Stimulated activated naive CD8-positive, alpha-beta T cell treated with anti-CD3 and anti-CD28 coated beads, Interleukin-15, amount 100 ng/mL, for 72 hours (primary cell): ENCODE results near the gene RTL1.

ENCODE experiments used
- ATAC-seq: fragments of 150-1000 bp; cut with Tn5 transposase; 2 replicates; pipeline ENCODE4 v1.10.0; 2021; ENCODE audit warnings: mild to moderate bottlenecking, moderate library complexity
- DNase-seq, 2 donors: peaks; one replicate each; pipeline ENCODE4 v3.0.0; 2021 to 2022
- H3K27ac Mint-ChIP-seq, 2 donors: one replicate each; pipeline ENCODE4 v1.8.0; 2022; ENCODE audit warnings: mild to moderate bottlenecking in 2 of 2, mixed read lengths in 2 of 2, moderate library complexity in 2 of 2
- H3K27me3 Mint-ChIP-seq: one replicate; pipeline ENCODE4 v1.8.0; 2022; ENCODE audit warnings: mixed read lengths
- H3K4me1 Mint-ChIP-seq: one replicate; pipeline ENCODE4 v1.8.0; 2022; ENCODE audit warnings: mild to moderate bottlenecking, mixed read lengths
- H3K4me3 Mint-ChIP-seq, 2 donors: one replicate each; pipeline ENCODE4 v1.8.0; 2022; ENCODE audit warnings: mild to moderate bottlenecking in 2 of 2, mixed read lengths in 2 of 2, moderate library complexity in 1 of 2
- H3K9me3 Mint-ChIP-seq, 2 donors: one replicate each; pipeline ENCODE4 v1.8.0; 2022; ENCODE audit warnings: mixed read lengths in 2 of 2

Gene RTL1

DNA sequence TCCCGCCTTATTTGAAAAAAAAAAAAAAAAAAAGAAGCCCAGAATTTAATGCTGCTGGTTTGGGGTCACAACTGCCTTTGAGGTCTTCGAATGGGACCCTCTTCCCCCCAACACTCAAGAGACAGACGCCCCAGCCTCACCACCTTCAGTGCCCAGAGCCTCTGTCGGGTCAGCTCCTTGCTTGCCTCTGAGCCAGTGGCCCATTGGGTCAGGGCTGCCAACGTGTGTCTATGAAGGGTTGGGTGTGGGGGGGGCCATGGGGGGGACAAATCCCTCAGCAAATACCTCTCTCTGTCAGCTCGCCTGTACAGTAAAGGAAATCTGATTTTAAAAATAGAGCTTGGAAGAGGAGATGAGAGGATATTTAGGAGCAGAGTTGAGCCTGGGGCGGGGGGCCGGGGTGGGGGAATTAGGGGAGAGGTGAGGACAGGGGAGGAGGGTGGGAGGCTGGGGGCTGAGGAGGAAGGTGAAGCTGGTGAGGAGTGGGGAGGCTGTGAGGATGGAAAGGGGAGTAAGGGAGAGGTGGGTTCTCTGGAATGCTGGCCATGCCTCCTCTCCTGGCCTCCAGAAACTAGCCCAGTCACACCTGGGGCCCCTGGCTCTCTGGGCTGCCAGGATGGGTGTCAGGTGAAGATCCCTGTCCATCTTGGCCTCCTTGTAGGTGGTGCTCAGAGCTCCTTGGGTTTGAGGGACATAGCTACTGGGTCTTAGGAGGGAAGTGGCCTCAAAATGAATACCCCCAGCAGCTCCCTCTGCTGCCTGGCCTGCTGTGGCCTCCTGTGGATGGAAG is 13.3 kb downstream of the RTL1 start:
- Mint-ChIP-seq H3K27me3 (peaks cover 16% of the 10 kb centered on the region), H3K4me1 (no peaks in the 10 kb centered on the region), H3K9me3 (no peaks in the 10 kb centered on the region), H3K27ac (no peak overlapping the region), H3K4me3 (no peak overlapping the region)
- DNase-seq (no peak), ATAC-seq (no peak)

- no peak for DNase-seq
- Mint-ChIP-seq H3K27ac (no peak overlapping the region), H3K9me3 (no peaks in the 10 kb centered on the region), H3K27me3 (peaks cover 19% of the 10 kb centered on the region), H3K4me1 (no peaks in the 10 kb centered on the region), H3K4me3 (no peak overlapping the region)
- no peak for ATAC-seq
Measured at GRCh38 chr14:100889641-100890040, 13.9 kb downstream of the RTL1 start.

DNA sequence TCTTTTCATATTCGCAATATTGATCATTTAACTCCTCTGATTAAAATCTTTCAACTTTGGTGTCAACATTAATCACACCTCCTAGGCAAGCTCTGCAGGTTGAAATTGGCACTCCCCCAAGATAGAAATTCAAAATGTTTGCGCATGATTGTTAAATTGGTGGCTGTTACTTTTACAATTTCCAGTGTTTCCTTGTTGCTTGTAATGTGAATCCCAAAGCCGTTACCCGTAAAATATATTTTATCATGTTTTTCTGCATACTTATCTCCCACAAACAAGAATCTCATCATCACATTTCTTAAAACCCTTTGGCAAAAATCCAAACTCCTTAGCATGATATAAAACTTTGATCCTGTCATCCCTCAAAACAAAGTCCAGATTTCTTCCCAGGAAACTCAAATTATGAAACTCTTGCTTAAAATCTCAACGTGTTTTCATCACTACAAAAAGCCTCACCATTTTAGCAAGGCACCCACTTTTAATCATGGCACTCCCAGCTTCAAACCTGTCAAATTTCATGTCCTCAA is 14.7 kb downstream of the RTL1 start:
- H3K9me3 Mint-ChIP-seq: peaks cover 0 to 7% of the 10 kb centered on the region in 2 donors
- ATAC-seq (no peak), DNase-seq (no peak)
- peaks cover 24% of the 10 kb centered on the region for H3K27me3 Mint-ChIP-seq
- no peak overlapping the region for H3K4me3 Mint-ChIP-seq
- no peaks in the 10 kb centered on the region for H3K4me1 Mint-ChIP-seq
- no peak overlapping the region for H3K27ac Mint-ChIP-seq

GRCh38 chr14:100887728-100888335 is 15.7 kb downstream of the RTL1 start:
- DNase-seq (no peak), ATAC-seq (no peak)
- Mint-ChIP-seq H3K4me1 (no peaks in the 10 kb centered on the region), H3K9me3 (peaks cover 0 to 9% of the 10 kb centered on the region in 2 donors), H3K4me3 (no peak overlapping the region), H3K27ac (no peak overlapping the region), H3K27me3 (peaks cover 24% of the 10 kb centered on the region)

DNA sequence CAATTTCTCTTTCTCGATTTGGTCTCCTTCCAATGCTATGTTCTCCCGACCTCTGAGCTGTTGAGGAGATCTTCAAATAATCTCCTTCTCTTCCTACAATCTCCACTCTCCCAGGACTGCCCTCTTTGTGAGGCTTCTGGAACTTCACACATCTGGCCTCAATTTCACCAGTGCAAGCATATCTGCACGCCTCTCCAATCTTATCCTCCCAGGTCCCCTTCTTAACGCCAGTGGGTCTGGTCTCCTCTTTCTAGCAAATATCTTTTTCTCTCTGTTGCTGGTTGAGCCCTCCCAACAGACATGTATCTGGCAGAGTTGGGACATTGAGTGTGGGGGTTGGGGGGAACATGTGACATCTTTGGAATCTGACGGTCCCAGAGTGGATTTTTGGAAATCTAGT is 17.9 kb downstream of the RTL1 start:
- ATAC-seq (no peak), DNase-seq (no peak)
- no peaks in the 10 kb centered on the region for H3K4me1 Mint-ChIP-seq
- H3K27me3 Mint-ChIP-seq: peaks cover 19% of the 10 kb centered on the region
- H3K27ac Mint-ChIP-seq: no peak overlapping the region
- H3K4me3 Mint-ChIP-seq: no peak overlapping the region
- peaks cover 0 to 22% of the 10 kb centered on the region in 2 donors for H3K9me3 Mint-ChIP-seq

GRCh38 chr14:100885196-100885595 is 18.3 kb downstream of the RTL1 start:
- no peak overlapping the region for H3K4me3 Mint-ChIP-seq
- no peak overlapping the region for H3K27ac Mint-ChIP-seq
- peaks cover 0 to 22% of the 10 kb centered on the region in 2 donors for H3K9me3 Mint-ChIP-seq
- DNase-seq (no peak), ATAC-seq (no peak)
- no peaks in the 10 kb centered on the region for H3K4me1 Mint-ChIP-seq
- peaks cover 19% of the 10 kb centered on the region for H3K27me3 Mint-ChIP-seq

DNA sequence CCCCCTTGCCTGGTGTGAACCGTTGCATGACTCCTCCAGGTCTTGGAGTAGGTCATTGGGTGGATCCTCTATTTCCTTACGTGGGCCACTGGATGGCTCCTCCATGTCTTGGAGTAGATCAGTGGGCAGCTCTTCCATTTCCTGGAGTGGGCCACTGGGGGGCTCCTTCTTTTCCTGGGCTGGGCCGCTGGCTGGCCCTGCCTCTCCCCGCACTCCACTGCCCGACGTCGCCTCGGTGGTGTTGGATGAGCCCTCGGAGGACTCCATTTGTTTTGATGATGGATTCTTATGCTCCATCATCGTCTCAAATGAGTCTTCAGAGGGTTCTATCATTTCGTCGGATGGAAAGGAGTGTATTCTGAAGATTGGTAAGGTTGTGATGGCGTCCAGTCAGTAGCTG is 19.1 kb downstream of the RTL1 start:
- no peak for DNase-seq
- peaks cover 16% of the 10 kb centered on the region for H3K27me3 Mint-ChIP-seq
- ATAC-seq: no peak
- H3K4me3 Mint-ChIP-seq: no peak overlapping the region
- H3K4me1 Mint-ChIP-seq: no peaks in the 10 kb centered on the region
- H3K27ac Mint-ChIP-seq: peak overlapping the region in 1 of 2 donors; percentile 84
- H3K9me3 Mint-ChIP-seq: peaks cover 0 to 22% of the 10 kb centered on the region in 2 donors

DNA sequence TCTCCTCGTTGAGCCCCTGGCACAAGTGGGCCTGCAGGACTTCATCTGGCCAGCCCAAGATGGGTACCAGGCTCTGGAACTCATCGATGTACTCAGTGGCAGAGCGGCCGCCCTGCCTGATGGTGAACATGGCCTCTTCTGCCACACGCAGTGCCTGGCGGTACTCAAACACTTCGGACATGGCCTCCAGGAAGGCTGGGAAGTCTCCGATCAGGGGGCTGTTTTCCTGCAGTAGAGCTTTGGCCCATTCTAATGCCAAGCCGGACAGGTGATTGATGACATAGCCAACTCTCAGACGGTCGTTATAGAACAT is 19.8 kb downstream of the RTL1 start:
- H3K27me3 Mint-ChIP-seq: peaks cover 10% of the 10 kb centered on the region
- H3K9me3 Mint-ChIP-seq: peaks cover 0 to 22% of the 10 kb centered on the region in 2 donors
- no peak for DNase-seq
- ATAC-seq: no peak
- no peak overlapping the region for H3K4me3 Mint-ChIP-seq
- H3K4me1 Mint-ChIP-seq: no peaks in the 10 kb centered on the region
- no peak overlapping the region for H3K27ac Mint-ChIP-seq

- ATAC-seq (no peak), DNase-seq (no peak)
- no peaks in the 10 kb centered on the region for H3K4me1 Mint-ChIP-seq
- H3K27me3 Mint-ChIP-seq: peaks cover 15% of the 10 kb centered on the region
- H3K9me3 Mint-ChIP-seq: peaks cover 0 to 22% of the 10 kb centered on the region in 2 donors
- no peak overlapping the region for H3K27ac Mint-ChIP-seq
- no peak overlapping the region for H3K4me3 Mint-ChIP-seq
Measured at GRCh38 chr14:100882991-100883788, 20.3 kb downstream of the RTL1 start.

DNA sequence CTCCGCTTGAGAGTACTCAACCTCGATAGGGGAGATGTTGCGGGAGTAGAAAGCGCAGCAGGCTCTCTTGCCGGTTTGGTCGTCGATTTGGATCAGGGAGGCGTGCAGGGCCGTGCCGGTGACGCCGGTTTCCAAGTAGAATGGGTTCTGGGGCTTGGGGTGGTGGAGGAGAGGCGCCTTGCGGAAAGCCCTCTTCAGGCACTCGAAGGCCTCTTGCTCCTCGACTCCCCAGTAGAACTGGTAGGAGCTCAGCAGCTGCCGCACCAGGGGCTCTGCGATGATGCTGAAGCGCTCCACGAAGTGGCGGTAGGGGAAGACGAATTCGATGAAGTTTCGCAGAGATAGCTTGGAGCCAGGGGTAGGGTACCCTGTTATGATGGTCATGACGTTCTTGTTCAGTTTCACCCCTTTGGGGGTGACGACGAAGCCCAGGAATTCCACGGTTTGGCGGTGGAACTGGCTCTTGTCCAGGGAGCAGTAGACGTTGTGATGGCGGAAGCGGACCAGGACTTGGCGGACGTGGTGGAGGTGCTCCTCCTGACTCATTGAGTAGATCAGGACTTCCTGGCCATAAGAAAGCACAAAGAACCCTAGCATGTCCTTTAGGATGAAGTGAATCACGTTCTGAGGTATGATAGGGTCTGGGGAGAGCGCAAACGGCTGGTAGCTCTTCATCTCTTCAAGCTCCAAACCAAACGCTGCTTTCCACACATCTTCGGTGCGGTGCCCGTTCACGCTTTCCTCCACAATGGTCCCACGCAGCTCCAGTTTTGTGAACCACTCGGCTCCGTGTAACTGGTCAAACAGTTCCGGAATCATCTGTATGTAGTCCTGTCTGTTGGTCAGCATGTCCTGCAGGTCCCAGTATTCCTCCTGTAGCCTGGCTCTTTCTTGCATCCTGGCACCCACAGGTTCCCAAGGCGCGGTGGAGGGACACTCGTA is 21.2 kb downstream of the RTL1 start:
- Mint-ChIP-seq H3K27me3 (peaks cover 21% of the 10 kb centered on the region), H3K27ac (no peak overlapping the region), H3K4me1 (no peaks in the 10 kb centered on the region), H3K9me3 (peaks cover 0 to 22% of the 10 kb centered on the region in 2 donors), H3K4me3 (no peak overlapping the region)
- DNase-seq (no peak), ATAC-seq (no peak)

DNA sequence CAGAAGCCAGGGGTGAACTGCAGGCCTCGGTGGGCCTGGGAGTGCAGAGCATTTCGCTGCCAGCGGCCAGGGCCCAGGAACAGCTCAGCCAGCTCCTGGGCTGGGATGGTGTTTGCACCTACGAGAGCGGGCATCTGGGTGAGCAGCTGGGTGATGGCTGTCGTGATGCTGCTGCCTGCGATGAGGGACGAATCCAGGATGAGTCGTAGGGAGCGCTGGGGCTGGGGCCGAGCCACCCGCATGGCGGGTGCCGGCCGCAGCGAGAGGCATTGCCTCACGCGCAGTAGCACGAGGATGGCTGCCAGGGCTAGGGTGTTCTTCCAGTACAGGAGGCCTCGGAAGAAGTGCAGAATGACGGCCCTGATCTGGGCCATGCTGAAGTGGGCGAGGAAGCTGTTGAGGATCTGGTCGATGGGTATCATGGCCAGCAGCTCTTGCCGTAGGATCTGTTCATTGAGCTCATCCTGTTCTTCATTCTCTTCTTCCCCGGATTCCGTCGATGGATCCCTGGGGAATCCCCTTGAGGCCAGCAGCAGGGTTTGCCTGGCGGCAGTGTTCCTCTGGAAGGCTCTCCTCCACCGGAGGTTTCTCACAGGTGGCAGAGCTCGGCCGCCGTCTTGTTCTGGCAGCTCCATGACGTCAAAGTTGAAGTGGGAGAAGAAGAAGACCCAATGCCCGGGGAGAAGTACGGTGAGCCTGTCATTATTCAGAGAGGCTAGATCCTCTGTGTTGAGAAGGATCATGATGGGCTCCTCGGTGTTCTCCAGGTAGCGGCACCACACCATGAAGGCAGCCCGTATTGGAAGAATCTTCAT is 22.1 kb downstream of the RTL1 start:
- Mint-ChIP-seq H3K27me3 (peaks cover 21% of the 10 kb centered on the region), H3K4me1 (no peaks in the 10 kb centered on the region), H3K9me3 (peaks cover 0 to 22% of the 10 kb centered on the region in 2 donors), H3K4me3 (no peak overlapping the region), H3K27ac (peak overlapping the region in 1 of 2 donors; percentile 80)
- no peak for DNase-seq
- no peak for ATAC-seq

DNA sequence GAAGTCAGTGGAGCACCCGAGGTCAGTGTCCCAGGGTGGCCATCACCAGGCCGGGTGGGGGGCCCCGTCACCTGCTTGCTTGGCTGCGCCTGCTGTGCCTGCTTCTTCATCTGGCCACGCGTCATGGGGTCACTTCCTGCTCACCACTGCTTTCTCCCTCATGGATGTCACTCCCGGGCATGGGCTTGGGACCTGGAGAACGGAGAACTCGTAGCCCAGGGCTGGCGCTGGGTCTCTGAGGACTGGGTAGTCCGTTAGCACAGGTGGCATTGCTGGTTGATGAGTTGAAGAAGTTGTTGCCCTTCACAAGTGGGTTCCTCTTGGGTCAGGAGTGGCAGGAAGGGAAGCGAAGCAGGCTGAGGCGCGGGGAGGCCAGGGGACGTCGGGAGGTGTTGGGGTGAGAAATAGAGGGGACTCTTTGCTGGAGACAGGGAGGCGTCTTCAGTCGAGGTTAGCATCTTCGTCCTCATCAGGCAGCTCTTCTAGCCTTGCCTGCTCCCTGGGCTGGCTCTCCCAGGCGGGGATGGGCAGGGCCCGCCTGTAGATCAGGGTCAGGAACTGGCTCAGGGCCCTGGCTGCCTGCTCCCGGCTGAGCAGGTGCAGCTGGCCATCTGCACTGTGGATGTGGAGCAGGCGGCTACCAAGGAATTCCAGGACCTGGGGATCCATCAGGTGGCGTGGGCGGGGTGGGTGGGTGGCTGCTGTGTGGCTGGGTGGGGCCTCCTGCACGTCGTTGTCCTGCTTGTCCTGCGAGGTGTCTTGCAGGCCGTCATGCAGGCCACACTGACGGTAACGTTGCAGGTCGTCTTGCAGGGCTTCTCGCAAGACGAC is 23.0 kb downstream of the RTL1 start:
- Mint-ChIP-seq H3K27me3 (peaks cover 21% of the 10 kb centered on the region), H3K27ac (no peak overlapping the region), H3K9me3 (peaks cover 0 to 22% of the 10 kb centered on the region in 2 donors), H3K4me1 (no peaks in the 10 kb centered on the region), H3K4me3 (no peak overlapping the region)
- ATAC-seq: no peak
- DNase-seq: no peak

DNA sequence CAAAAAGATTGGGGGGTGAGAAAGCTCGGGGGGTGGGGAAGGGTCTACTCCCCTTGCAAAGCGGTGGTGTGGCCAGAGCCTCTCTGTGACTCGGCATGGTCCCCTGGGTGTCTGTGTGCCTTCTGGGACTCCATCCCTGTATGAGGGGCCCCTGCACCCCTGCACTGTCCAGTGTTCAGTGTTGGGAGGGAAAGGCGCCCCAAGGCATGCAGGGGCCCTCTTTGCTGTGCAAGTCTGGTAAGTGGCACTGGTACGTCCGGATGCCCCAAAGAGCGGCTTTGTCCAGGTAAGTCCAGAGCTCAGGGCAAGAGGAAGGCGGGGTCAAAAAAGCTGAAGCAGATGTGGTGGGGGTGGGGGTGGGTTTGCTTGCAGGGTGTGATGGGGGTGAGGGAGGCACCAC is 23.7 kb downstream of the RTL1 start:
- peaks cover 19% of the 10 kb centered on the region for H3K27me3 Mint-ChIP-seq
- H3K27ac Mint-ChIP-seq: no peak overlapping the region
- no peaks in the 10 kb centered on the region for H3K4me1 Mint-ChIP-seq
- H3K4me3 Mint-ChIP-seq: no peak overlapping the region
- ATAC-seq (no peak), DNase-seq (no peak)
- H3K9me3 Mint-ChIP-seq: peaks cover 0 to 22% of the 10 kb centered on the region in 2 donors

GRCh38 chr14:100879194-100879593 is 24.3 kb downstream of the RTL1 start:
- H3K4me1 Mint-ChIP-seq: no peaks in the 10 kb centered on the region
- H3K27ac Mint-ChIP-seq: no peak overlapping the region
- peaks cover 13% of the 10 kb centered on the region for H3K27me3 Mint-ChIP-seq
- ATAC-seq (no peak), DNase-seq (no peak)
- peaks cover 0 to 18% of the 10 kb centered on the region in 2 donors for H3K9me3 Mint-ChIP-seq
- H3K4me3 Mint-ChIP-seq: no peak overlapping the region
